HG03432 (cell line): ENCODE data around the gene ADORA3.

Experiments
- ATAC-seq: cut with Tn5 transposase; IDR thresholded peaks from one replicate; pipeline ENCODE4 v1.9.1; 2021; ENCODE audit warnings: mild to moderate bottlenecking, moderate library complexity; ENCODE audit not compliant: unreplicated experiment

ADORA3 gene

DNA sequence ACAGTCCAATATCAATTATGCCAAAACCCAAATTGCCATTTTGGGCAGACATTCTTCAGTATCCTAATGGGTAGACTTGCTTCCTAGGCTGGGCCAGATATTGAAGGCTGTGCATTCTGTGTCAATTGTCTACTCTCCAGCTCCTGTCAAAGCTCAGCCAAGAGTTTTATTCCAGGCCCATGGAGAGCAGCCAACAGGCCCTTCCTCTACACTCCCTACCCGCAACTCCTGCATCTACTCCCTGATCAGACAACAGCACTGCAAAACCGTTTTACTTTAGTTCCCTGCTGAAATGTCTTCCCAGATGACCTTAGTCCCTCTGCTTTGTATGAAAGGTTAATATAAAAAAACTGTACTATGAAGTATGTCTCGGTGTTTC, 6.6 kb upstream of the ADORA3 start:
- no peak for ATAC-seq

DNA sequence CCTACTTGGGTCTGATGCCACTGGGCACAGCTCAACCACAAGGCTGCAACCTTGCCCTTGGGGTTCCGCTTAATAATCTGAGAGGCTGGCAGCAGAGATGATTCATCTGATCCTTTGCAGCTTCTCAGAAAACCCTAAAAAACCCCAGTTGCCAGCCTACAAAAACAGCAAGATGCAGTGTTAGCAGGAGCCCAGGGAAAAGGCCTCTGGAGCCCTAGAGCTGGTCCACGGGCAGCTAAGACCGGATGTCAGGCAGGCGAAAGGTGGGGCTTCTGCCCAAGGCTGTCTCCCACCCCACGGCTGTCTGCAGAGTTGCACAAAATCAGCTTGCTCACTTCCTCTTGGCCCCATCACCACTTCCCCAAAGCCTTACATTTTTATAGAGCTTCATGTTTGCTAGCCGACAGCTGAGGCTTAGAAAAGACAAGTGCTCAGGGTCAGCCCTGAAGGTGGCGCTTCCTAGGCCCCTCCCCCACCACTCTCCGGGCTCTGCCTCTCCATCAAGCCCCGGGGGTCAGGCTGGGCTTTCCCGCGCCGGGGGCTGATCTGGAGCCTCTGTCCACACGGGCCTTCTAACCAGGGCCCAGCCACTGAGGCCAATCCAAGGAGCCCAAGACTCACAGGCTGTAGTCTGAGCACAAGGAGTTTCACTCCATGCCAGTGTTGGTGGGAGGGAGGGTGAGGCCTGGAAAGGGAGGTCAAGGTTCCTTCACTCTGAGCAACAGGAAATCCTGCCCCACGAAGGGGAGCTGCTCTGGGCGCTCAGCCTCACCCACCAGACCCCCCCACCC, 4.2 kb upstream of the ADORA3 start:
- ATAC-seq = peak; percentile 59

DNA sequence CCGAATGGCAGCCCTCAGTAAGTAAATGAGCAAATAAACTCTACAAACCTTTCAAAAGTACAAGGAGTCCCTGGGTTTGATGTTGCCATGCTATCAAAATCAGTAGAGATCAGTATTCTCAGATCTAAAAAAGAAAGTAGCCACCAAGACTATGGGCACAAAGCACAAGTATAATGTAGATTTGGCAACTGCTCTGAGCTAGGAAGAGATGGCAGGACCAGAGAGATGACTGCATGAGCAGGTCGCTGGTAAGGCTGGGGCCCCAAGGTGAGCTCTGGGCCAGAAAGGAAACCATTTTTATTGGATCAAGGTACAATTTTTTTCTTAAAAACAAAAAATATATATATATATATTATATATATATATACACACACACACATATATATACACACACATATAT, 3.1 kb upstream of the ADORA3 start:
- ATAC-seq = no peak

DNA sequence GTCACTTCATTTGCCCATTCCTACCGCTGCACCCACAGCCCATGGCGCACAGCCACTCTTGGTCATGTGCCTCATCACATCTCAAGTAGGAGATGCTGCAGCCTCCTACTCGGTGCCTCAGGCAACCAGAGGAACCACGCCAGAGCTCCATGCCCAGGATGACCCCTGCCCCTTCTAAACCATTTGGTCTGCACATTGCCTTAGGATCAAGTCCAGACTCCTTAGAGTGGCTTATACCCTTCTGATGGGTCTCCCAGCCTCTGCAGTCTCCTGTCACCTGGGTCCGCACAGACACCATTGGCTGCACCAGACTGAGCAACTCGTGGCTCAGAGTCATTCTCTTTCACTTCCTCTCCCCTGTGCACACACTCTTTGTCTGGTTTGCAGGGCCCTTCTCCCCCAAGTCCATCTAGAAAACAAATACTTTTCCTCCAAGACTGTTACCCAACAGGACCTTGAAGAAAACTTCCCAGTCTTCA, 2.2 kb upstream of the ADORA3 start:
- ATAC-seq = peak; percentile 59

DNA sequence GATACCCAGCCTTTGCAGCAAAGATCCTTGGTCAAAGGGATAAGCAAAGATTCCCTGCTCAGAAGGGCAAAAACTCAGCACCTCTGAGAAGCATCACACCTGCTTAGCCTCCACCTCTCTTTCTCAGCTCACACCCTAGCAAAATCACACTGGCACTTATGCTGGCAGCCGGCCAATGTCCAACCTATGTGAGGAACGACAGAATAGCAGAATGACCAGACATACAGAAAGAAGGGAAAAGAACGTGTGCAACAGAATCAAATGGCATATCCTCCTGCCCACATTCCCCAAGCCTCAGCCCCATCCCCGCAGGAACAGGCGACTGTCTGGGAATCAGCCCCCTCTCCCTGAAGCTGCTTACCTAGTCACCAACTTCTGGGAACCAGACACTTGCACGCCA, 664 bp upstream of the ADORA3 start:
- no peak for ATAC-seq

DNA sequence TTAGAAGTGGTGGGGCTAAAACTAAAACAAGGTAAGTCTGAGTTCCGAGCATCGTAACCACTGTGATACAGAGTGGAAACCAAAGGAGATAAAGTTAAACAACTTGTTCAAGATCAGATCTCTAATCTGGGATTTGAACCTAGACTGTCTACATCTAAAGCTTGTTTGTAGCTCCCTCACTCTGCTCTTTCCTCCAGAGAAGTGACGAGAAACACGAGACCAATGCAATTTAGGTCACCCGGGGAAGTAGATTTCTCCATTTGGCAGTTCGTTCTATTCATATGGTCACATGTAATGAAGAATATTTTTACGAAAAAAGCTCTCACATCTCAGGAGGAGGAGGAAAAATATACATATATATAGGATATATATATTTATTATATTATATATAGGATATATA, 1.8 kb downstream of the ADORA3 start:
- ATAC-seq = no peak

DNA sequence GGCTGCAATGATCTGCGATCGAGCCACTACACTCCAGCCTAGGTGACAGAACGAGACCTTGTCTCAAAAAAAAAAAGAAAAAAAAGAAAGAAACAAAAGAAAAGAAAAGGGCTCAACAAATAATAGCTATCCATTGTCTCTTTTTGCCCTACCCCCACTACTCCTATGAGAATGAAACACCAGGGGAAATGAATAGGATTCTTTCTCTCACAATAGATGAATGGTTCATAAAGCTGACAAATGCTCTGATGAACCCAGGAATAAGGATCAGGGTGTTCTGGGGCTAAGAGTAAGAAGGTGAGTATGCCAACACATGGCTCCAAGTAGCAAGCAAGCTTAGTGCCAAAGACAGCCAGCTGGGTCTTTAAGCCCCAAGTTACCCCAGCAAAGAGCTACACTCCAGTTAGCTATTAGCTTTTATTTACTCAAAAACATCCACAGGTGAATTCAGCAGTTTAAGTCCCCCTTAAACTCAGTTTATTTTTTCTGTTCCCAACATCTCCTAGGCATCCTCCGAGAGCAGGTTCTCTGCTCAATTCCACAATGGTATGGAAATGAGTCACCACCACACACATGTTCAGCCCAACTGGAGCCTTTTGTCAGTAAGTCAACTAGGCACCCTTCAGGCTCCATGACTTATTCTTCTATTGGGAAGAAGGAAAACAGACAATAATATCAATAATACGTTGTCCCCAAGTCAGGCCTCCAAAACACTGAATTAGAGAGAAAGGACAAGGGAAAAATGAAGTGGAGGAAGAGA, 4.2 kb downstream of the ADORA3 start:
- ATAC-seq = no peak

DNA sequence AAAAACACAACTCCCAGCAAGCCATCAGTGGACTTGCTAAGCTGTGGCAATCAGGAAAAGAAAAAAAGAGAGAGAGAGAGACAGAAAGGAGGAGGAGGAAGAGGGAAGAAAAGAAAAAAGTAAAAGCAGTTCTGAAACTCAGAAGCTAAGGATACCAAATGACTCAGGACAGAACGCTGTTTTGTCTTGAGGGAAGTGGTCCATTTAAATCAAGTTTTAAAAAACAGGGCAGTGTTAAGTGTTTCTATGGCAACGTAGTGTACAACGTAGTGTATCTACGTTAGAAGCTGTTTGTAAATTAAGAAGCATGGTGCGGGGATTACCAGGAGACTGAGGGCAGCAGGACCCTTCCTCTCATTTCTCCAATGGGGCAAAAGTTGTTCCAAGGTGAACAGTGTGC, 5.8 kb downstream of the ADORA3 start:
- ATAC-seq = no peak

DNA sequence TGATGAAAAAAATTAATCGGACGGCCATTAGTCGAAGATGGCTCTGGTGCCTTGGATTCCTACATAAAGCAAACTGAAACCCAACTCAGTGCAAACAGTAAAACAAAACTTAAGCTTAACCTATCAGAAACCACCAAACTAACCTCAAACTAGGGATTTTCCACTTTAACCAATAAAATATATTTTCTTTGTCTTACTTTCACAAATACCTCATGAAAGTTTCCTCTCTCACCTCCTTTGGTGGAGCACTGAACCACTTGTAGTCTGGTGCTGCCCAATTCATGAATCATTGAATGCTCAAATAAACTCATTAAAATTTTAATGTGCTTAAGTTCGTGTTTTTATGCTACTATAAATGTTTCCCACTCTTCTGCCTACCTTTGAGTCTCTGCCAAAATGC, 7.0 kb downstream of the ADORA3 start:
- ATAC-seq = no peak

DNA sequence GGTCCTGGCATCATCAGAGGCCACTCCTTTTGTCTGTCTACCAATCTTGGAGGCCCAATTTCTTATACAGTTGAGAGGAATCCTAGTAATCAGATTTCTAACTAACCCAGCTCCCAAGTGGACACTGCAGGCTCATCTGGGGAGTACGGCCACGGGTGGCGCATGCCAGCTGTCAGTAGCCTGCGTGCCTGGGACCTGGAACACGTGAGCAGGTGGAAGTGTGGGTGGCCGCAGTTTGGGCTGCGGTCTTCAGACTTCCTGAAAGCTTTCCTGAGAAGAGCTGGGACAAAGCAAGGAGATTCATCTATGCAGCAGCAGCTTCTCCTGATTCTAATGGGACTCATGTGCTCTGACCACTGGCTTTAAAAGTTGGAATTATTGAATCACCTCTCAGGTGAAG, 12.4 kb downstream of the ADORA3 start:
- ATAC-seq = no peak

DNA sequence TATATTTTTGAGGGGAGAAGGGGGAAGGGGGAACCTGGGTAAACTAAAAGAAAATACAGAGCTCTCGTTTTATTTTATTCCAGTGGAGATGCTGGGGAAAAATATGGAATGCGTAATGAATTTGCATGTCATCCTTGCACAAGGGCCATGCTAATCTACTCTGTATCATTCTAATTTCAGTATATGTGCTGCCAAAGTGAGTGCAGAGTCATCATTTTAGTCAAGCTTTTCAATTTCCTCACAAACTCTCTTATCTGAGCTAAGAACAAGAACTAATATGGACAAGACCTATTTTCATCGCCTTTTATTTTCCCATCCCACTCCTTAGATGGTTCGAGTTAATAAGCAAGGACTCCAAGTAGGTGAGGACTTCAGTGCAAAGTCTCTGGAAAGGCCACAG, 13.2 kb downstream of the ADORA3 start:
- ATAC-seq = no peak

DNA sequence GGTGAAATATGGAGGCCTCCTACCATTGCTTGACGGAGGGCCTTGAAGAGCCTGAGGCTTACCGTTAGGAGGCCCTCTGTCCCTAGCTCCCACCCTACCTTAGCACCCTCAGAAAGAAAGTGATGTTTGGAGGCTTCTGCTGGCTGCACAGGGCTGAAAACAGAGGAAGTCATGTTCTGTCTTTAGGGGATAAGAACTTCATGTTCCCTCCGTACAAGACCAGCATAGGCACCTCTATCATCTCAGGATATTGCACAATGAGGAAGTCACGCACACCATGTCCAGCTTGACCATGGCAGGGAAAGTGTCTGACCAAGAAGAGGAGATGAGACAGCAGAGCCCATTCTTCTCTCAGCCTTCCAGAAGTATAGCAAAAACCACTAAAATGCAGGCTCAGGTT, 13.8 kb downstream of the ADORA3 start:
- ATAC-seq = no peak

DNA sequence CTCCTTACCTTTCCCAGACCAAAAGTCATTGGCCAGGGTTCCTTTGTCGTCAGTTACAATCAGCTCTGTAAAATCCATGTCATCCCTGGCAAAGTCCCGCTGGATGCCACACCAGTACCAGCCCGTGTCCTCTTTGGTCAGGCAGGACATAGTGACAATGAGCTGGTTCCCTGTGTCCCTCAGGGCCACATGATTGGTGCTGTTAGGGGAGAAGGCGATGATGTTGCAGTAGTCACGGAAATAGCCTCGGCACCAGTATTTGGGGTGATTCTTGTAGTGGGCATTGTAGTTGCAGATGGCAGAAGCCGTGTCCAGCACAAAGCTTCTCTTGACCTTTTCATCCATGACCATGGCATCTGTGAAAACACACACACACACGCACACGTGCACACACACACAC, 14.8 kb downstream of the ADORA3 start:
- no peak for ATAC-seq

DNA sequence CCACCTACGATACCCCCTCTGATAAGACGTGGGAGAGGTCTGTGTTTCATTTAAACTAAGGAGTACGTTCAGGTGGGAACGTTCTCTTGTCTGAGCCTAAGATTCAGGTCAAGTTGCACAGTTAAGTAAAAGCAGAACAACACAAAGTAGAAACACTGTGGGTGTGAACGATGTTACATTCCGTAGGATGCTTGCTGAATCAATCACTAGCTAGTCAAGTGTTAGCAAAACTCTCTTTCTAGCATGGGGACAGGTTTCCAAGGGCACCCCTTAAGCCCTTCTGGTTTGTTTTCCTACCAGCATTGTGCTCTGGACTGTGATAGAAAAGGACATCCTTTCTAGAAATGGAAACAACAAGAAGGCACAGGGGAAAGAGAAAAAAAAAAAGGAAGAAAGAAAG, 16.3 kb downstream of the ADORA3 start:
- ATAC-seq = no peak

DNA sequence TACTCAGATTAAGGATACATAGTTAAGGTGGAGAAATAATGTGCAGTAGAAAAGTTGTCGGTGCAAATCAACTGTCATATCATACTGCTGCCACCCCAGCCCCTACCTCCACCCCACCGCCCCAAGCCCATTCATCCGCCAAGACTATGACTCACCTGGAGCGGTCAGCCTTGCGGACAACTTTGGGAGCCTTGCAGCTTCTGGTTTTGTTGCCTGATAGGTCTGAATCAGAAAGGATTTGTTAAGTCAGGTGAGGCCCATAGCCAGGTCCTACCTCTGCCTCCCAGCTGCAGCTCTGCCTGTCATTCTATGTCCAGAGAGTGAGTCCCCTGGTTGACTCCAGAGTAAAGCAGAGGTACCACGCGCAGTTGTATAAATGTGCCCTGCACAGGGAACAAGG, 17.0 kb downstream of the ADORA3 start:
- ATAC-seq = no peak

DNA sequence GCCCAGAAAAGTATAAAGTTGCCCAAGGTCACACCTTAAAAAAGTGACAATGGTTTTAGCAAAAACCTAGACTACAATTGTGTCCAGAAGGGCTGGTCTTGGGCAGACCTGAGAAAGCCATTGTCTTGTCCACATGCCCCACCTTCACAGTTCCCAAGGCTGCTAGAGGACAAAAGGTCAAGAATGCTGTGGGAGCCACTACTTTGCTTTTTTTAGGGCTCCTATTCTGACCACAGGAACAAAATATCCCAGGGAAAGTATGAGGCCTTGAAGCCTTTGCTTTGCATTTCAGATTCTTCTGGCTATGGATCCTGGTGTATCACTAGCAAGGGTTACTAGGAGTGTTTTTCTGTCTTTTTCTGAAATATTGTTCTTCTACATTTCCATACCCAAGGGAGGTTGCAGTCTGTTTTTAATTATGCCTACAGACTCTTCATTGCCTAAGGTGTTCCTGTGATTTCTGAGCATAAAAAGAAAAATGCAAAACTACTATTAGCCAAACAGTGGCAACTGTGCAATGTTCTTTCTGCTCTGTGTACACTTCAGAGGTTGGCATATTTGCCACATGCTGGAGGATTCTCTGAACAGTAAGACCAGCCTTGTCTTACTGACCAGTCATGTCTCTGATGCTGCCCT, 18.9 kb downstream of the ADORA3 start:
- ATAC-seq = no peak

DNA sequence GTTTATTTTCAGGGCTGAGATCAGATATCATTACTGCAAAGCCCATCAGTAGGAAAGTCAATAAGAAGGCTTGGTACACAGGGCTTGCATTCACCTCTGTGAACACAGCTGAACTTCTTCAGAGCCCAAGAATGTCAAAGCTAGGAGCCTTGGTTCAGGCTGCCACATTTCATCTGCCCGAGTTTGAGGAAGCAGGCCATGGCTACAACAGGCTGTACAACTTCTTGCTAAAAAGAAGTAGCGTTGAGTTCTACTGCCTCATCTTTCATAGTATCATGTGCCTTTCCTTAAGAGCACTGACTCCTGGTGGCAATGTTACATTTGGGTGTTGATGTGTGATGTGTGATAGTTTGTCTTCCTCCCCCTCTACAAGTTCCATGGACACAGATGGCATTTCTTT, 19.6 kb downstream of the ADORA3 start:
- ATAC-seq = no peak

DNA sequence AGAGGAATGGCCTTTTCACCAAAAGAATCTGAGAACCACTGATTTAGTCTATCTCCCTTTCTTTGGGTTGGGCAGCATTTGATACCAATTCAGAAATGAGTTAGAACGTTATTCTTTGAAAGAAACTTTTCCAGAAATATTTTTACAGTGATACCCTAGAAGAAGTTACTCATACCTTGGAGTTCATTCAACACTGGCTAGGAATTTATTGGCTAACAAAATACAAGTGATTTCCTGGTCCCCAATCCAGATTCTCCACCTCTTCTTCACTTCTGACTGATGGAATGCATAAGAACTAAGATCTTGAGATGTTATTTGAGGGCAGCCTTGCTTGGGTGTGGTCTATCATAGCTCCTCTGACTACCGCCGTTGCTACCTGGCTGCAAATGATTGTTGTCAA, 20.3 kb downstream of the ADORA3 start:
- ATAC-seq = no peak

DNA sequence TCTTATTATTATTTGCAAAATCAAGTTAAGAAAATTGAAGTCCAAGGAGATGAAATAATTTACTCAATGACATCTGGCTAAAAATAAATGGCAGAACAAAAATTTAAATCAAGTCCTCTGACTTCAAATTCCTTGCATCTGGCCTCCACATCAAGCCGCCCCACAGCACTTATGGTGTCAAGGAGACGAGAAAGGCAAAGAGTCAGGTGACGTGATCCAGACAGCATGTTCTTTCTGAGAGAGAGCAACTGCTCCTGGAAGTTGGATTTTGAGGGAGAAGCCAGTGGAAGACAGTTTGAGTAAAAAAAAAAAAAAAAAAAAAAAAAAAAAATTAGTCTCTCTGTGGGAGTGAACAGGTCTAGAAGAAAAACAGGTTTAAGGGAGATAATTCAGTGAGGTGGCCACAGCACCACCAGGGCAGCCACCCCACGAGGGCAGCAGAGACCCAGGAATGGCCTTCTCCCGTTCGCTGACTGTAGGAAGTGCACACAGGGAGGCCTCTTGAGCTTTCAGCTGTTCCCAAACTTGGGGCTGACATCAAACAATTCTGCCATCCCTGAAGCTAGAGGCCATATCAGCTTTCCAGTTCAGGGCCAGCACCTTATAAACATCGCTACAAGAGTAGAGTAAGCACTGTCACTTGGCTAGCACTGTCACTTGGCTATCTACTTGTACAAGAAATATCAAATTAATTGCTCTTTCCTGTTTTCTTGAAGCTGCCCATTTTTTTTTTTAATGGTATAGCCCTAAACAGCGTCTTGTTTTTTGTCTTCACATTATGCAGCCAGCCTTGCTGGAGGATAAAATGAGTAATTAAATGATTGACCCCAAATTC, 21.8 kb downstream of the ADORA3 start:
- ATAC-seq = no peak

DNA sequence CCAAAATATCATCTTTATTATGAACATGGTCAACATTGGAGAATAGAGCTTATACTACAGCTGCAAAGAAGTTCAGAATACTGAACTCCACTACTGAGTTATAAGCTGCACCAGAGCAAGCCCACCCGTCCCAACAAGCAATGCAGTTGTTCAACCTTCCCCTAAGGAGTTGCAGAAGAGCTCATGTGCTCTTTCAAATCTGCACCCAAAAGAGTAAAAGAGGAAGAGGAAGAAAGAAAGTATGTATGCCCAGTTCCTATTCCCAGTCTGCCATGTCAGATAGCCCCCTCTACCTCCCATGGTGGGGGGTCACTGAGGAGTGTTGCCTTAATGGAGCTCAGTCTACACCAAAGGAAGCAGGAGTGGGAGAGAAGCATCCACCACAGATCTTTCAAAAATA, 22.8 kb downstream of the ADORA3 start:
- ATAC-seq = no peak

DNA sequence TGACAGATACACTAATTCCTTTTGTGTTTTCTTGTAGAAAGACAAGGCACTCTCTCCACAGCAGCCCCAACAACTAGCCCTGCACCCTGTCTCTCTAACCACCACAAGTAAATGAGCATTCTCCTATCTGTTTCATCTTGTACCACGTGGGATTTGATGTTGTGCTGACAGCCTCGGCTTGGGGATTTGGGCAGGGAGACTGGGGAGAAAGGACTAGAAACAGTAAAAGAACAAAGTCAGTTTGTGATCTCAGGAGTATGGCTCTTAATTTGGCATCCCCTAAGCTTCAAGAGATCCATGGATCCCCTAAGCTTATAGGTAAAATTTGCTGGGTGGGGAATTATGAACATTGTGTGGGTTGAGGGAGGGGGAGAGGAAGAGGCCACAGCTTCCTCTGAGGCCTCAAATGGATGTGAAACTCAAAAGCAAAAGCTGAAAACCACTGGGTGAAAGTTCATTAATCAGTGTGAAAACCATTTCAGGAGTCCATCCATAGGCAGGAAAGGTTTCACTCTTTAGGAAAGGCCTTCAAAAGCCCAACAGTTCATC, 26.6 kb downstream of the ADORA3 start:
- ATAC-seq = peak; percentile 75
